ENCODE data around the gene SPCS2.

SPCS2 gene

GRCh38 chr11:74937696-74938475, 11.2 kb upstream of the SPCS2 start:
- H3K36me3 ChIP-seq = peaks cover 22% of the 10 kb centered on the region
- no peaks in the 10 kb centered on the region for H3K4me1 ChIP-seq (ENCODE audit: control insufficient read depth in 1 of 2, insufficient read depth in 1 of 2, low read depth in 1 of 2, low read length in 1 of 2)
- H3K27ac ChIP-seq = no peak overlapping the region
- no peak overlapping the region for H3K4me3 ChIP-seq (ENCODE audit: low read depth in 1 of 2, low read length in 1 of 2)
- no peaks in the 10 kb centered on the region for H3K9me3 ChIP-seq
- TF ChIP-seq CTCF (IDR thresholded peaks at IDR 0.05) = no peak
- H3K27me3 ChIP-seq = no peaks in the 10 kb centered on the region

- Histone ChIP-seq H3K36me3 (peaks cover 11% of the 10 kb centered on the region), H3K4me3 (ENCODE audit: low read depth in 1 of 2, low read length in 1 of 2) (no peak overlapping the region), H3K27ac (no peak overlapping the region), H3K4me1 (ENCODE audit: control insufficient read depth in 1 of 2, insufficient read depth in 1 of 2, low read depth in 1 of 2, low read length in 1 of 2) (no peaks in the 10 kb centered on the region), H3K27me3 (no peaks in the 10 kb centered on the region), H3K9me3 (no peaks in the 10 kb centered on the region)
- TF ChIP-seq CTCF (IDR thresholded peaks at IDR 0.05) = no peak
Measured at GRCh38 chr11:74941492-74941891, 7.6 kb upstream of the SPCS2 start.

GRCh38 chr11:74942073-74942759, 6.8 kb upstream of the SPCS2 start:
- H3K4me3 ChIP-seq (ENCODE audit: low read depth in 1 of 2, low read length in 1 of 2) = no peak overlapping the region
- peaks cover 7% of the 10 kb centered on the region for H3K36me3 ChIP-seq
- H3K9me3 ChIP-seq = no peaks in the 10 kb centered on the region
- H3K27me3 ChIP-seq = no peaks in the 10 kb centered on the region
- H3K4me1 ChIP-seq (ENCODE audit: control insufficient read depth in 1 of 2, insufficient read depth in 1 of 2, low read depth in 1 of 2, low read length in 1 of 2) = no peaks in the 10 kb centered on the region
- H3K27ac ChIP-seq = no peak overlapping the region
- no peak for TF ChIP-seq CTCF (IDR thresholded peaks at IDR 0.05)

GRCh38 chr11:74948546-74948897, 544 bp upstream of the SPCS2 start:
- no peak for TF ChIP-seq CTCF (IDR thresholded peaks at IDR 0.05)
- H3K9me3 ChIP-seq = no peaks in the 10 kb centered on the region
- H3K27me3 ChIP-seq = no peaks in the 10 kb centered on the region
- H3K27ac ChIP-seq = peak overlapping the region; percentile 83
- peak overlapping the region; percentile 81 to 91 for H3K4me3 ChIP-seq (ENCODE audit: low read depth in 1 of 2, low read length in 1 of 2)
- H3K4me1 ChIP-seq (ENCODE audit: control insufficient read depth in 1 of 2, insufficient read depth in 1 of 2, low read depth in 1 of 2, low read length in 1 of 2) = peaks cover 22 to 26% of the 10 kb centered on the region in 2 experiments
- H3K36me3 ChIP-seq = peaks cover 13% of the 10 kb centered on the region

- peaks cover 22 to 26% of the 10 kb centered on the region in 2 experiments for H3K4me1 ChIP-seq (ENCODE audit: control insufficient read depth in 1 of 2, insufficient read depth in 1 of 2, low read depth in 1 of 2, low read length in 1 of 2)
- peaks cover 6% of the 10 kb centered on the region for H3K36me3 ChIP-seq
- no peaks in the 10 kb centered on the region for H3K27me3 ChIP-seq
- H3K27ac ChIP-seq = peak overlapping the region; percentile 83
- H3K4me3 ChIP-seq (ENCODE audit: low read depth in 1 of 2, low read length in 1 of 2) = peak overlapping the region; percentile 81 to 91
- TF ChIP-seq CTCF (IDR thresholded peaks at IDR 0.05) = no peak
- H3K9me3 ChIP-seq = no peaks in the 10 kb centered on the region
Measured at GRCh38 chr11:74949753-74950137, 679 bp downstream of the SPCS2 start.
